Transverse colon (tissue), 4 donors: ENCODE results near the gene ATP6V1E1.

Source experiments
- CTCF ChIP-seq, 5 experiments: fragments of 200-600 bp in 3 of 5; fragments of 450-650 bp in 2 of 5; sonication (generic) in 3 of 5; IDR thresholded peaks; 1 replicate in 2 of 5; 2 replicates in 3 of 5; pipeline ENCODE4 v1.5.1; 2016 to 2017; ENCODE audit warnings: antibody characterized with exemption in 5 of 5, inconsistent platforms in 3 of 5, mild to moderate bottlenecking in 2 of 5, moderate library complexity in 1 of 5
- EP300 ChIP-seq: sonication (generic); formaldehyde crosslinking; IDR thresholded peaks from one replicate; pipeline ENCODE4 v1.6.1; 2017; ENCODE audit warnings: antibody characterized with exemption, low read depth
- POLR2AphosphoS5 ChIP-seq, 3 donors: sonication (generic); formaldehyde crosslinking; IDR thresholded peaks; one replicate each; pipeline ENCODE4 v1.6.1; 2016; ENCODE audit warnings: antibody characterized with exemption in 3 of 3

- TF ChIP-seq POLR2AphosphoS5 (IDR thresholded peaks at IDR 0.05) (no peak), CTCF (IDR thresholded peaks at IDR 0.05) (no peak), EP300 (no peak)
Measured at GRCh38 chr22:17655289-17655688, 26.7 kb upstream of the ATP6V1E1 start.
